Astrocyte (in vitro differentiated cells and primary cell): ENCODE measurements around the gene CFAP298. TPM values are rescaled to one million over a fixed set of nuclear protein-coding genes. Genes with fewer than 3 reads are reported as not detected.
"Not testable (repeated sequence)": the region's sequence is repeated elsewhere in the genome, so short reads cannot be mapped to it uniquely, and the experiment has no call there.

ENCODE experiments used
- DNase-seq: peaks from one replicate; pipeline ENCODE4 v3.0.0-alpha.2; 2010; ENCODE audit warnings: low read depth
- FAIRE-seq: peaks from 2 replicates; lab custom pipeline; 2011; peaks lifted over from hg19 to GRCh38; lab: Jason Lieb, UNC
- H2AFZ ChIP-seq: 2 replicates; pipeline ENCODE4 v1.6.0; 2012; ENCODE audit warnings: low read depth, low read length, inconsistent platforms
- H3K27ac ChIP-seq: 2 replicates; pipeline ENCODE4 v1.5.1; 2011; ENCODE audit warnings: low read depth, low read length, inconsistent platforms
- H3K27me3 ChIP-seq: 2 replicates; pipeline ENCODE4 v1.6.0; 2011; ENCODE audit warnings: low read length, inconsistent platforms; ENCODE audit not compliant: insufficient read depth
- H3K36me3 ChIP-seq: 2 replicates; pipeline ENCODE4 v1.5.1; 2011; ENCODE audit warnings: low read length, inconsistent platforms; ENCODE audit not compliant: insufficient read depth
- H3K4me1 ChIP-seq: 2 replicates; pipeline ENCODE4 v1.5.1; 2011; ENCODE audit warnings: low read length, inconsistent platforms; ENCODE audit not compliant: insufficient read depth
- H3K4me2 ChIP-seq: 2 replicates; pipeline ENCODE4 v1.6.0; 2012; ENCODE audit warnings: low read length, inconsistent platforms
- H3K4me3 ChIP-seq: 2 replicates; pipeline ENCODE4 v1.5.1; 2011; ENCODE audit warnings: low read depth, mild to moderate bottlenecking, low read length, inconsistent platforms; ENCODE audit not compliant: insufficient read depth
- H3K79me2 ChIP-seq: 2 replicates; pipeline ENCODE4 v1.6.0; 2012; ENCODE audit warnings: mild to moderate bottlenecking, low read length, inconsistent platforms; ENCODE audit not compliant: insufficient read depth
- H3K9ac ChIP-seq: 2 replicates; pipeline ENCODE4 v1.6.0; 2012; ENCODE audit warnings: mild to moderate bottlenecking, low read length, inconsistent platforms
- H3K9me3 ChIP-seq: 2 replicates; pipeline ENCODE4 v1.5.1; 2012; ENCODE audit warnings: low read depth, mild to moderate bottlenecking, low read length, inconsistent platforms; ENCODE audit not compliant: insufficient read depth
- H4K20me1 ChIP-seq: 2 replicates; pipeline ENCODE4 v1.6.0; 2012; ENCODE audit warnings: low read length, inconsistent platforms; ENCODE audit not compliant: insufficient read depth
- H3K27ac Mint-ChIP-seq: one replicate; pipeline ENCODE4 v1.8.0; 2021; ENCODE audit warnings: mild to moderate bottlenecking, mixed read lengths; ENCODE audit not compliant: unreplicated experiment
- H3K27me3 Mint-ChIP-seq: one replicate; pipeline ENCODE4 v1.8.0; 2021; ENCODE audit warnings: low read depth, mixed read lengths; ENCODE audit not compliant: unreplicated experiment
- H3K36me3 Mint-ChIP-seq: one replicate; pipeline ENCODE4 v1.8.0; 2021; ENCODE audit warnings: low read depth, mixed read lengths; ENCODE audit not compliant: unreplicated experiment
- H3K4me1 Mint-ChIP-seq: one replicate; pipeline ENCODE4 v1.8.0; 2021; ENCODE audit warnings: low read depth, mixed read lengths; ENCODE audit not compliant: unreplicated experiment
- H3K4me3 Mint-ChIP-seq: one replicate; pipeline ENCODE4 v1.8.0; 2021; ENCODE audit warnings: mild to moderate bottlenecking, moderate library complexity, mixed read lengths; ENCODE audit not compliant: unreplicated experiment
- H3K9me3 Mint-ChIP-seq: one replicate; pipeline ENCODE4 v1.8.0; 2021; ENCODE audit warnings: mild to moderate bottlenecking, mixed read lengths; ENCODE audit not compliant: unreplicated experiment
- CTCF ChIP-seq: IDR thresholded peaks from 2 replicates; pipeline ENCODE4 v1.5.1; 2011; ENCODE audit warnings: low read depth, mild to moderate bottlenecking, inconsistent platforms, low read length, moderate library complexity; ENCODE audit not compliant: insufficient read depth
- EZH2 ChIP-seq: IDR thresholded peaks from 2 replicates; pipeline ENCODE4 v1.6.1; 2012; ENCODE audit warnings: mild to moderate bottlenecking, low read length, inconsistent platforms; ENCODE audit not compliant: insufficient read depth
- total RNA-seq: library from RNA; stranded (reverse); gene quantifications from 2 replicates; pipeline ENCODE4 v1.2.1, GENCODE V29; 2021

Gene CFAP298
- total RNA-seq, 1 donor from 2014 or later, result 28.7 TPM

GRCh38 chr21:32626621-32627196, 14.5 kb upstream of the CFAP298 start:
- Histone ChIP-seq H2AFZ (no peak overlapping the region), H3K79me2 (no peaks in the 10 kb centered on the region), H3K9ac (no peak overlapping the region), H3K36me3 (peaks cover 6% of the 10 kb centered on the region), H3K27me3 (no peaks in the 10 kb centered on the region), H3K4me3 (no peak overlapping the region), H3K27ac (no peak overlapping the region), H3K4me2 (no peak overlapping the region), H3K4me1 (no peaks in the 10 kb centered on the region), H4K20me1 (no peaks in the 10 kb centered on the region), H3K9me3 (no peaks in the 10 kb centered on the region)
- TF ChIP-seq CTCF (no peak), EZH2 (no peak)
- no peak overlapping the region for H3K4me3 Mint-ChIP-seq
- H3K4me1 Mint-ChIP-seq, result peaks cover 2% of the 10 kb centered on the region
- DNase-seq (peak; percentile 80), FAIRE-seq (no peak)
- no peak overlapping the region for H3K27ac Mint-ChIP-seq
- no peaks in the 10 kb centered on the region for H3K27me3 Mint-ChIP-seq
- H3K36me3 Mint-ChIP-seq, result peaks cover 6% of the 10 kb centered on the region
- no peaks in the 10 kb centered on the region for H3K9me3 Mint-ChIP-seq

DNA sequence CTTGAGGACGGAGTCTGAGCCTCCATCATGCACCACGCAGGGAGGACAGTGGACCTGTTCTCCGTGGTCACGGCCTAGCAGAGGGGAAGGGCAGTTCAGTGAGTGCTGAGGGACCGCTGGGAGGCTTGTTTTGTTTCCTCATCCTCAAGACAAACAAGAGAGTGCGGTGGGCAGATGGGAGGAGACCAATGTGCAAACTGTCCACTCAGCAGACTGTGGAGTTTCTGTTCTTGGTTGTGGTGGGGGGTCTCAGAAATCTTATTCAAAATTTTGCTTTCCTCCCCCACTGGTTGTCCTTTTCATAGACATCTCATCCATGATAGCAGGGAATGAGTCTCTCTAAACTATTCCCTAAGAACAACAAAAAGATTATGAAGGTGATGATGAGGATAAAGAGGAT, 6.0 kb upstream of the CFAP298 start:
- H3K4me3 Mint-ChIP-seq, H3K9me3 Mint-ChIP-seq, H3K9me3 ChIP-seq, H3K27me3 ChIP-seq, H3K79me2 ChIP-seq, H3K4me1 Mint-ChIP-seq, H3K27ac Mint-ChIP-seq, FAIRE-seq, H3K4me1 ChIP-seq, H3K4me2 ChIP-seq, H2AFZ ChIP-seq, H3K27ac ChIP-seq, H3K36me3 Mint-ChIP-seq, H4K20me1 ChIP-seq, H3K4me3 ChIP-seq, H3K36me3 ChIP-seq, DNase-seq, H3K9ac ChIP-seq: not testable (repeated sequence)
- peaks cover 23% of the 10 kb centered on the region for H3K27me3 Mint-ChIP-seq

DNA sequence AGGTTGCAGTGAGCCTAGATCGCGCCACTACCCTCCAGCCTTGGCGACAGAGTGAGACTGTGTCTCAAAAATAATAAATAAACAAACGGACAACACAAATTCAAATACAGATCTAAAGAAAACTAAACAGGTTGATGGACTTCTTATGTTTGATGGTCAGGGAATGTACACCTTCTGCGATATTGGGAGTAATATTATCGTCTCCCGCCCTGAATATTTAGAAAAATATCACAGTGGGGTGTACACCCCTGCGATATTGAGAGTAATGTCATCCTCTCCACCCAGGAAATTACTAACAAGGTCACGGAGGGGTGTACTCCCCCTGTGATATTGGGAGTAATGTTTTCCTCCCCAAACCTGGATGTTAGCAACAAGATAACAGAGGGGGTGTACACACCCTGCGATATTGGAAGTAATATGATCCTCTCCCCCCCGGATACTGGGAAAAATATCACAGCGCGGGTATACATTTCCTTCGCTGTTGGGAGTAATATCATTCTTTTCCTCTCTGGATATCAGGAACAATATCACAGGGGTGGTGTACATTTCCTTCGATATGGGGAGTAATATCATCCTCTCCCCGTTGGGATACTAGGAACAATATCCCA, 1.4 kb upstream of the CFAP298 start:
- Mint-ChIP-seq H3K27me3 (peaks cover 2% of the 10 kb centered on the region), H3K27ac (peak overlapping the region; percentile 98), H3K9me3 (no peaks in the 10 kb centered on the region), H3K4me1 (no peaks in the 10 kb centered on the region), H3K36me3 (no peaks in the 10 kb centered on the region), H3K4me3 (peak overlapping the region; percentile 94)
- Histone ChIP-seq H3K9ac (peak overlapping the region; percentile 96), H3K36me3 (peaks cover 10% of the 10 kb centered on the region), H4K20me1 (peaks cover 9% of the 10 kb centered on the region), H3K27ac (no peak overlapping the region), H3K27me3 (no peaks in the 10 kb centered on the region), H2AFZ (peak overlapping the region; percentile 99), H3K79me2 (peaks cover 25% of the 10 kb centered on the region), H3K4me2 (peak overlapping the region; percentile 99), H3K9me3 (no peaks in the 10 kb centered on the region), H3K4me1 (no peaks in the 10 kb centered on the region), H3K4me3 (peak overlapping the region; percentile 76)
- FAIRE-seq (no peak), DNase-seq (no peak)
- TF ChIP-seq EZH2 (no peak), CTCF (no peak)
